GM12874 (cell line): ENCODE measurements around the gene NINL.

ENCODE experiments used
- TF ChIP-seq, protein P1 (sequence below): IDR thresholded peaks from 2 replicates; pipeline ENCODE4 v1.5.1; 2011; ENCODE audit warnings: low read depth, mild to moderate bottlenecking, control low read depth, low read length, moderate library complexity; ENCODE audit not compliant: insufficient read depth

NINL gene

DNA sequence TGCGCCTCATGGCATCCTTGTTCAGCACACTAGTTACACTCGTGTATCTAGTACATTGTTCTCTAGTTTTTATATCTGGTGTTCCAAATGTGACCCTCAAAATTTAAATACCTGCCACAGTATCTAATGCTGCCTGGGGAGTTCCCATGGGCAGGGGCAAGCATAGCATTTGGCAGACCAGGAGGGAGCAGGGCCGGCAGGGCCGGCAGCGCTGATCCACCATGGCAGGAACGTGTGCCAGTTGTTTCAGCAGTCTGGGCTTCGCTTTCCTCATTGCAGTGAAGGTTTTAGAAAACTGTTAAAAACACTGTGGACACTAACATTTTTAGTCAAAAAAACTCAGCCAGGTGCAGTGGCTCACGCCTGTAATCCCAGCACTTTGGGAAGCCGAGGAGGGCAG lies 19.3 kb upstream of the NINL start:
- TF ChIP-seq, protein P1, sequence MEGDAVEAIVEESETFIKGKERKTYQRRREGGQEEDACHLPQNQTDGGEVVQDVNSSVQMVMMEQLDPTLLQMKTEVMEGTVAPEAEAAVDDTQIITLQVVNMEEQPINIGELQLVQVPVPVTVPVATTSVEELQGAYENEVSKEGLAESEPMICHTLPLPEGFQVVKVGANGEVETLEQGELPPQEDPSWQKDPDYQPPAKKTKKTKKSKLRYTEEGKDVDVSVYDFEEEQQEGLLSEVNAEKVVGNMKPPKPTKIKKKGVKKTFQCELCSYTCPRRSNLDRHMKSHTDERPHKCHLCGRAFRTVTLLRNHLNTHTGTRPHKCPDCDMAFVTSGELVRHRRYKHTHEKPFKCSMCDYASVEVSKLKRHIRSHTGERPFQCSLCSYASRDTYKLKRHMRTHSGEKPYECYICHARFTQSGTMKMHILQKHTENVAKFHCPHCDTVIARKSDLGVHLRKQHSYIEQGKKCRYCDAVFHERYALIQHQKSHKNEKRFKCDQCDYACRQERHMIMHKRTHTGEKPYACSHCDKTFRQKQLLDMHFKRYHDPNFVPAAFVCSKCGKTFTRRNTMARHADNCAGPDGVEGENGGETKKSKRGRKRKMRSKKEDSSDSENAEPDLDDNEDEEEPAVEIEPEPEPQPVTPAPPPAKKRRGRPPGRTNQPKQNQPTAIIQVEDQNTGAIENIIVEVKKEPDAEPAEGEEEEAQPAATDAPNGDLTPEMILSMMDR: no peak

DNA sequence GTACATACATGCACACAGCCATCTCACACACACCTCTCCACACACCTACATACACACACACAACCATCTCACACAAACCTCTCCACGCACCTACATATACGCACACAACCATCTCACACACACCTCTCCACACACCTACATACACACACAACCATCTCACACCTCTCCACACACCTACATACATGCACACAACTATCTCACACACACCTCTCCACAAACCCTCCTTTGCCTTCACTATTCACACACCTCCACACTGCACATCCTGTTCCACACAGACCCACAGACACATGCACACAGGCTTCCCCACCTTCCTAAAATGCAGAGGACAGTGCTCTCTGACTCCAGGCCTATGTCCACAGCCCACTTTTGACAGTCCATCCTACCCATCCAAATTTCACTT lies 16.3 kb upstream of the NINL start:
- TF ChIP-seq, protein P1: no peak

DNA sequence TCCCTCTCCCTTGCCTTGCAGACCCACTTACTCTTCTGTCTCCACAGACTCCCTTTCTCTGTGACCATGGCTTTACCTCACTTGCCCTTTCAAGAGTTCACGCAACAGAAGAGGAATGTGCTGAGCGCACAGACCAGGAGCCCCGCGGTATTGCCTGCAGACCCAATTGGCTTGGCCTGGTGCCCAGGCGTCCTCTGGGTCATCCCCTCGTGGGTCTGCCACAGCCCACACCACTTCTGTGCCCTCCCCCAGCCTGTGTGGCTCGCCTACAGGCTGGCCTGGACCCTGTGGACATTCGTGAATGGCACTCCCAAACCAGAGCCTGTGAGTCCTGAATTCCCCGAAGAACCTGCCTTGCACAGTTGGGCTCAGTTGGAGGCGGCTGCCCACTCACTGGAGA lies 15.3 kb upstream of the NINL start:
- TF ChIP-seq, protein P1: no peak

DNA sequence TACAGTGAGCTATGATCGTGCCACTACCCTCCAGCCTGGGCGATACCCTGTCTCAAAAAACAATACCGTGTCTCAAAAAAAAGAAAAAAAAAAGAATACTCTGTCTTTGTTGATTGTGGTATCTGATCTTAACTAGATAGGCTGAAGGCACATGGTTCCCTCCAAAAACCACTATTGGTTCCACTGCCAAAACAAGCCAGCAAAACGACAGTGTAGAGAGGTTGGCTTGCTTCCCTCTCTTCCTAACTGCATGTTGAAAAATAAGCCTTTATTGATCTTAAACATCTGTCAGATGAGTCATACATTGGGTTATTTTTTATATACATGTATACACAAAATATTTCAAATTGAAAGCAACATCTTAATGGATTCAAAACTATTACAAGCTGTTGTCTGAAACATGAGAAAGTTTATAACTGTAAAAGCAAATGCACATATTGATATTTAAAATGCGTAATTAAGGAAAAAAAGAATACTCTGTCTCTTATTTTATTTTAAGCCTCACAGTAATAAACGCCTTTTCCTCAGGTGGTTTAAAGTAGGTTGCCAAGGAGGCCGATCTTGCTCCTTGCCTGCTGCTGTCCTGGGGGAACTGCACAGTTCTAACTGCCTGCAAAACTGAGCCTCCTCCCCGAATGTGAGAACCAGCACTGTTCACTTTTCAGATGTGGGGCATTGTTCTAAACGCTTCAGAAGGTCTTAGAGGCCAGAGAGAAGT lies 7.0 kb upstream of the NINL start:
- TF ChIP-seq, protein P1: no peak

DNA sequence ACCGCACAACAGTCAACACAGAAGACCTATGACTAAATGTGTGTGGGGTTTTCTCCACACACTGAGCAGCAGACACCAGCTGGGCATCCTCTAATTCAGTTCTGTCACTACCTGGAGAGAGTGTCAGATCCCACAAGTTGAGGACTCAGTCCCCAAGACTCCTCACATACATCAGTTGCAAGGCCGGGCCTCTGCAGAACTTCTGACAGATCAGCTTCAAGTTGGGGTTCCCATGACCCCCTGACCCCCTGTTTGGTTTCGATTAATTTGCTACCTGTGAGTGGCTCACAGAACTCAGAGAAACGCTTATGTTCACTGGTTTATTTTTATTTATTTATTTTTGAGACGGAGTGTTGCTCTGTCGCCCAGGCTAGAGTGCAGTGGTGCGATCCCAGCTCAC lies 3.2 kb upstream of the NINL start:
- TF ChIP-seq, protein P1: no peak

DNA sequence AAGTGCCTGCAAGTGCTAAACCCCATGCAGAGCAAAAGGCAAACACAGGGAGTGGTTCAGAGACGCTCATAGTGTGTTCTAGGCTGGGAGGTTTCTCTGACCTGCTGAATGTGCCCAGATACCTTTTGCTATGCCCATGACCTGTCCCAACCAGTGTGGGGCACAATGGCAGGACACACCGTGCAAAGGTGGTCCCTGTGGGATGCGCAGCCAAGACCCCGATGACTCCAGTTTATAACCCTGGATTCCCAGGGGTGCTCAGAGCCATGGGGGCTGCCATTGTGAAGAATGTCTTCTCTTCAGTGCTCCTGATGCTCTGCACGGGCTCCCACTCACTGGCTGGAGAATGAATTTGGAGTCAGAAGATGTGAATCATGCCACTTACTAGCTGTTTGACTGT lies 2.2 kb upstream of the NINL start:
- TF ChIP-seq, protein P1: no peak

DNA sequence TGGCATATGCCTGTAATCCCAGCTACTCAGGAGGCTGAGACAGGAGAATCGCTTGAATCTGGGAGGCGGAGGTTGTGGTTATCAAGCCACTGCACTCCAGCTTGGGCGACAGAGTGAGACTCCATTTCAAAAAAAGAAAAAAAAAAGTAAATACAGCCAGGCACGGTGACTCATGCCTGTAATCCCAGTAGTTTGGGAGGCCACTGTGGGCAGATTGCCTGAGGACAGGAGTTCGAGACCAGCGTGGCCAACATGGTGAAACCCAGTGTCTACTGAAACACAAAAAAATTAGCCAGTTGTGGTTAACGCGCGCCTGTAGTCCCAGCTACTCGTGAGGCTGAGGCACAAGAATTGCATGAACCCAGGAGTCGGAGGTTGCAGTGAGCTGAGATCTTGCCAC lies 1.5 kb upstream of the NINL start:
- TF ChIP-seq, protein P1: no peak

DNA sequence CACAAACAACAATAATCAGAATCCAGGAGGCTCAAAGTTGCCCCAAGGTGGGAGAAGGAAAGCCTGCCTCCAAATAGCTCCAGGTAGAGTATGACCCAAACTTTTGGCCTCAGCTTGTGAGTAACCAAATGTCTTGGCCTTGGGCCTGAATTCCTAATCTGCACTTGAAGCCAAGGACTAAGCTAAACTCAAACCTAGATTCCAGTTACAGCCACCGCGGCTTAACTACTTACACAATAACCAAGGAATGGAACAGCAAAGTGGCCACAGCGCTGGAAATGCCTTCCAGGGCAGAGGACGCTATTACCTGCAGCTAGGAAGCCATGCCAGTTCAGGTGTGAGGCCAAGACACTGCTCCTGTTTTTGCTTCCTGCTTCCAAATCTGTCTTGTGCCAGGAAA lies 4.6 kb downstream of the NINL start:
- TF ChIP-seq, protein P1: no peak
